ENCODE results near the gene ANKRD22. TPM values are rescaled to one million over a fixed set of nuclear protein-coding genes. Genes with fewer than 3 reads are reported as not detected.

ANKRD22 gene
- total RNA-seq (2022; extraction: Qiagen RNA extraction) = 0.27 to 0.54 TPM (median 0.34 TPM) in 5 replicates

GRCh38 chr10:88851706-88852105, at the start of gene ANKRD22:
Gene ANKRD22 (minus strand): TSS chr10:88851844. CDS start chr10:88851607, 237 bp downstream.

GRCh38 chr10:88879534-88880281, 28.1 kb upstream of the ANKRD22 start, which contains the start of gene STAMBPL1:
Gene STAMBPL1 (plus strand): TSS chr10:88880245. CDS start chr10:88901709, 21,464 bp downstream.

GRCh38 chr10:88802523-88803285, 48.9 kb downstream of the ANKRD22 start, which contains the start of gene LIPM:
Gene LIPM (plus strand): TSS chr10:88802730. CDS start chr10:88802897, 167 bp downstream.

Other genes starting within 250 kb of the ANKRD22 start
- gene LIPF, start 187.4 kb downstream of the ANKRD22 start, total RNA-seq (2022; extraction: Qiagen RNA extraction) = not detected in 5 replicates
- gene LIPK, start 145.6 kb downstream of the ANKRD22 start, total RNA-seq (2022; extraction: Qiagen RNA extraction) = not detected in 5 replicates
- gene LIPN, start 91.8 kb downstream of the ANKRD22 start, total RNA-seq (2022; extraction: Qiagen RNA extraction) = not detected in 5 replicates
- gene LIPM, start 49.1 kb downstream of the ANKRD22 start, total RNA-seq (2022; extraction: Qiagen RNA extraction) = not detected in 5 replicates
- gene STAMBPL1, start 28.4 kb upstream of the ANKRD22 start, total RNA-seq (2022; extraction: Qiagen RNA extraction) = 30.9 to 35.2 TPM (median 33.8 TPM) in 5 replicates
- 17.4 to 20.9 TPM (median 19.5 TPM) in 5 replicates for gene ACTA2, start 100.9 kb upstream of the ANKRD22 start, total RNA-seq (2022; extraction: Qiagen RNA extraction)
- gene FAS, start 139.0 kb upstream of the ANKRD22 start, total RNA-seq (2022; extraction: Qiagen RNA extraction) = 30.3 to 39.2 TPM (median 33.2 TPM) in 5 replicates